Activated CD4-positive, alpha-beta T cell treated with anti-CD3 and anti-CD28 coated beads for 36 hours (primary cell): ENCODE measurements around the gene FAM168B. TPM values are rescaled to one million over a fixed set of nuclear protein-coding genes. Genes with fewer than 3 reads are reported as not detected.
A peak's percentile ranks its signal among the peaks of the same experiment; 100 is the strongest.

Experiments used
- ATAC-seq: fragments of 200-7000 bp; cut with Tn5 transposase; one replicate; pipeline ENCODE4 v1.10.0; 2021; ENCODE audit warnings: mild to moderate bottlenecking, moderate library complexity
- CTCF ChIA-PET: fragments of 350-600 bp; sonication (Branson Sonifier 250); formaldehyde crosslinking; loops from one replicate; lab custom pipeline; 2021; ENCODE audit warnings: antibody characterized with exemption; lab: Charles Lee
- POLR2A ChIA-PET: fragments of 350-600 bp; sonication (Branson Sonifier 250); formaldehyde crosslinking; loops from one replicate; lab custom pipeline; 2021; ENCODE audit warnings: antibody characterized with exemption, inconsistent platforms; lab: Charles Lee
- DNase-seq: peaks from one replicate; pipeline ENCODE4 v3.0.0-alpha.2; 2020
- H3K27ac Mint-ChIP-seq: one replicate; pipeline ENCODE4 v1.8.0; 2021; ENCODE audit warnings: mixed read lengths
- H3K27me3 Mint-ChIP-seq: one replicate; pipeline ENCODE4 v1.8.0; 2021; ENCODE audit warnings: mixed read lengths
- H3K36me3 Mint-ChIP-seq: one replicate; pipeline ENCODE4 v1.8.0; 2021; ENCODE audit warnings: low read depth, mixed read lengths
- H3K4me1 Mint-ChIP-seq: one replicate; pipeline ENCODE4 v1.8.0; 2021; ENCODE audit warnings: mixed read lengths
- H3K4me3 Mint-ChIP-seq: one replicate; pipeline ENCODE4 v1.8.0; 2021; ENCODE audit warnings: mild to moderate bottlenecking, moderate library complexity, mixed read lengths
- H3K9me3 Mint-ChIP-seq: one replicate; pipeline ENCODE4 v1.8.0; 2021; ENCODE audit warnings: low read depth, mixed read lengths
- intact Hi-C, 2 experiments: fragments of 100-400 bp; cut with DNase I in 1 of 2; cut with micrococcal nuclease in 1 of 2; formaldehyde crosslinking; loops; one replicate each; pipeline versions ENCODE4 v1.14.2 to v1.15.1; 2022 to 2024; cut with DNase I, micrococcal nuclease
- total RNA-seq, 2 experiments: library from RNA; stranded (reverse); gene quantifications; one replicate each; pipeline ENCODE4 v1.2.3, GENCODE V29; 2021

Gene FAM168B
- total RNA-seq, 2 experiments from 2014 or later: 59.8 to 74.7 TPM

- no peak overlapping the region for H3K4me3 Mint-ChIP-seq
- no peaks in the 10 kb centered on the region for H3K9me3 Mint-ChIP-seq
- H3K36me3 Mint-ChIP-seq: no peaks in the 10 kb centered on the region
- ChIA-PET CTCF (no interaction called here), POLR2A (no interaction called here)
- H3K27me3 Mint-ChIP-seq: peaks cover 11% of the 10 kb centered on the region
- intact Hi-C loops: no loop called here
- DNase-seq: no peak
- H3K4me1 Mint-ChIP-seq: peaks cover 22% of the 10 kb centered on the region
- ATAC-seq: no peak
- no peak overlapping the region for H3K27ac Mint-ChIP-seq
Observed at GRCh38 chr2:131036696-131037397, 56.4 kb downstream of the FAM168B start.

- CTCF ChIA-PET: no interaction called here
- H3K27ac Mint-ChIP-seq: no peak overlapping the region
- no peaks in the 10 kb centered on the region for H3K9me3 Mint-ChIP-seq
- no peak for ATAC-seq
- H3K27me3 Mint-ChIP-seq: peaks cover 11% of the 10 kb centered on the region
- H3K4me1 Mint-ChIP-seq: peaks cover 16% of the 10 kb centered on the region
- DNase-seq: no peak
- no peak overlapping the region for H3K4me3 Mint-ChIP-seq
- H3K36me3 Mint-ChIP-seq: no peaks in the 10 kb centered on the region
- POLR2A ChIA-PET: no interaction called here
- intact Hi-C loops: no loop called here
Observed at GRCh38 chr2:131036269-131036668, 57.0 kb downstream of the FAM168B start.

- no peak for DNase-seq
- Mint-ChIP-seq H3K27ac (no peak overlapping the region), H3K27me3 (peaks cover 12% of the 10 kb centered on the region), H3K9me3 (no peaks in the 10 kb centered on the region), H3K36me3 (no peaks in the 10 kb centered on the region), H3K4me3 (peak overlapping the region; percentile 36), H3K4me1 (peaks cover 12% of the 10 kb centered on the region)
- CTCF ChIA-PET: no interaction called here
- no peak for ATAC-seq
- POLR2A ChIA-PET: no interaction called here
- intact Hi-C loops: no loop called here
Observed at GRCh38 chr2:131035826-131036231, 57.4 kb downstream of the FAM168B start.

GRCh38 chr2:131035112-131035825 lies 58.0 kb downstream of the FAM168B start:
- no peaks in the 10 kb centered on the region for H3K36me3 Mint-ChIP-seq
- H3K9me3 Mint-ChIP-seq: no peaks in the 10 kb centered on the region
- peaks cover 12% of the 10 kb centered on the region for H3K27me3 Mint-ChIP-seq
- peaks cover 6% of the 10 kb centered on the region for H3K4me1 Mint-ChIP-seq
- H3K27ac Mint-ChIP-seq: no peak overlapping the region
- ChIA-PET POLR2A (no interaction called here), CTCF (no interaction called here)
- ATAC-seq (peak; percentile 10), DNase-seq (no peak)
- intact Hi-C loops: no loop called here
- H3K4me3 Mint-ChIP-seq: peak overlapping the region; percentile 36

- no peak overlapping the region for H3K27ac Mint-ChIP-seq
- CTCF ChIA-PET: no interaction called here
- DNase-seq: peak; percentile 70
- H3K9me3 Mint-ChIP-seq: no peaks in the 10 kb centered on the region
- intact Hi-C loops: no loop called here
- no peaks in the 10 kb centered on the region for H3K36me3 Mint-ChIP-seq
- H3K4me1 Mint-ChIP-seq: peaks cover 4% of the 10 kb centered on the region
- H3K4me3 Mint-ChIP-seq: no peak overlapping the region
- ATAC-seq: peak; percentile 70
- POLR2A ChIA-PET: no interaction called here
- peaks cover 12% of the 10 kb centered on the region for H3K27me3 Mint-ChIP-seq
Observed at GRCh38 chr2:131034122-131035051, 58.9 kb downstream of the FAM168B start.

GRCh38 chr2:131033786-131034121 lies 59.5 kb downstream of the FAM168B start:
- no peak overlapping the region for H3K27ac Mint-ChIP-seq
- DNase-seq (no peak), ATAC-seq (peak; percentile 16)
- POLR2A ChIA-PET: no interaction called here
- H3K9me3 Mint-ChIP-seq: no peaks in the 10 kb centered on the region
- H3K4me3 Mint-ChIP-seq: no peak overlapping the region
- CTCF ChIA-PET: no interaction called here
- H3K4me1 Mint-ChIP-seq: peaks cover 4% of the 10 kb centered on the region
- no peaks in the 10 kb centered on the region for H3K36me3 Mint-ChIP-seq
- peaks cover 12% of the 10 kb centered on the region for H3K27me3 Mint-ChIP-seq
- intact Hi-C loops: no loop called here

- no peaks in the 10 kb centered on the region for H3K9me3 Mint-ChIP-seq
- no peak overlapping the region for H3K4me3 Mint-ChIP-seq
- CTCF ChIA-PET: interaction anchor here (0.6 to 1.1 kb wide), 2 partner anchors 9 to 60 kb away, joined by 3 to 4 read pairs; no protein-coding TSS in a partner anchor
- H3K27me3 Mint-ChIP-seq: peaks cover 20% of the 10 kb centered on the region
- intact Hi-C loops: no loop called here
- peaks cover 4% of the 10 kb centered on the region for H3K4me1 Mint-ChIP-seq
- DNase-seq (no peak), ATAC-seq (no peak)
- H3K27ac Mint-ChIP-seq: no peak overlapping the region
- POLR2A ChIA-PET: no interaction called here
- no peaks in the 10 kb centered on the region for H3K36me3 Mint-ChIP-seq
Observed at GRCh38 chr2:131032393-131032836, 60.8 kb downstream of the FAM168B start.

- DNase-seq (no peak), ATAC-seq (no peak)
- ChIA-PET CTCF (no interaction called here), POLR2A (no interaction called here)
- Mint-ChIP-seq H3K36me3 (no peaks in the 10 kb centered on the region), H3K4me1 (peaks cover 4% of the 10 kb centered on the region), H3K27me3 (peaks cover 25% of the 10 kb centered on the region), H3K9me3 (no peaks in the 10 kb centered on the region), H3K4me3 (no peak overlapping the region), H3K27ac (no peak overlapping the region)
- intact Hi-C loops: no loop called here
Observed at GRCh38 chr2:131031875-131032274, 61.4 kb downstream of the FAM168B start.

- no peak for ATAC-seq
- intact Hi-C loops: no loop called here
- Mint-ChIP-seq H3K27ac (no peak overlapping the region), H3K36me3 (no peaks in the 10 kb centered on the region), H3K4me3 (no peak overlapping the region), H3K4me1 (peaks cover 4% of the 10 kb centered on the region), H3K27me3 (peaks cover 28% of the 10 kb centered on the region), H3K9me3 (no peaks in the 10 kb centered on the region)
- ChIA-PET CTCF (no interaction called here), POLR2A (no interaction called here)
- no peak for DNase-seq
Observed at GRCh38 chr2:131031431-131031841, 61.8 kb downstream of the FAM168B start.

- no peaks in the 10 kb centered on the region for H3K9me3 Mint-ChIP-seq
- no peak overlapping the region for H3K4me3 Mint-ChIP-seq
- no peaks in the 10 kb centered on the region for H3K36me3 Mint-ChIP-seq
- no peak for DNase-seq
- ChIA-PET CTCF (no interaction called here), POLR2A (no interaction called here)
- H3K27me3 Mint-ChIP-seq: peaks cover 34% of the 10 kb centered on the region
- H3K27ac Mint-ChIP-seq: no peak overlapping the region
- intact Hi-C loops: no loop called here
- no peak for ATAC-seq
- peaks cover 4% of the 10 kb centered on the region for H3K4me1 Mint-ChIP-seq
Observed at GRCh38 chr2:131030478-131030971, 62.7 kb downstream of the FAM168B start.

GRCh38 chr2:131029812-131030211 lies 63.4 kb downstream of the FAM168B start:
- Mint-ChIP-seq H3K4me3 (no peak overlapping the region), H3K4me1 (peaks cover 4% of the 10 kb centered on the region), H3K9me3 (no peaks in the 10 kb centered on the region), H3K27me3 (peaks cover 36% of the 10 kb centered on the region), H3K36me3 (no peaks in the 10 kb centered on the region), H3K27ac (no peak overlapping the region)
- intact Hi-C loops: no loop called here
- CTCF ChIA-PET: no interaction called here
- no peak for DNase-seq
- no peak for ATAC-seq
- POLR2A ChIA-PET: no interaction called here
